Activated B cell treated with CpG ODN at 0.5 μM for 24 hours (primary cell): ENCODE results near the gene SRBD1. TPM values are rescaled to one million over a fixed set of nuclear protein-coding genes. Genes with fewer than 3 reads are reported as not detected.

Source experiments
- ATAC-seq: fragments of 200-7000 bp; cut with Tn5 transposase; one replicate; pipeline ENCODE4 v1.10.0; 2021; ENCODE audit warnings: low read depth, mild to moderate bottlenecking, moderate library complexity
- CTCF ChIA-PET: fragments of 350-600 bp; sonication (Branson Sonifier 250); formaldehyde crosslinking; loops from one replicate; lab custom pipeline; 2021; ENCODE audit warnings: antibody characterized with exemption; lab: Charles Lee
- POLR2A ChIA-PET: fragments of 350-600 bp; sonication (Branson Sonifier 250); formaldehyde crosslinking; loops from one replicate; lab custom pipeline; 2021; ENCODE audit warnings: antibody characterized with exemption; lab: Charles Lee
- DNase-seq: peaks from one replicate; pipeline ENCODE4 v3.0.0; 2022
- H3K27ac Mint-ChIP-seq: one replicate; pipeline ENCODE4 v1.8.0; 2020; ENCODE audit warnings: mixed read lengths
- H3K27me3 Mint-ChIP-seq: one replicate; pipeline ENCODE4 v1.8.0; 2021; ENCODE audit warnings: mixed read lengths
- H3K36me3 Mint-ChIP-seq: one replicate; pipeline ENCODE4 v1.8.0; 2021; ENCODE audit warnings: low read depth, mixed read lengths
- H3K4me1 Mint-ChIP-seq: one replicate; pipeline ENCODE4 v1.8.0; 2021; ENCODE audit warnings: mixed read lengths
- H3K4me3 Mint-ChIP-seq: one replicate; pipeline ENCODE4 v1.8.0; 2020; ENCODE audit warnings: mild to moderate bottlenecking, mixed read lengths
- H3K9me3 Mint-ChIP-seq: one replicate; pipeline ENCODE4 v1.8.0; 2020; ENCODE audit warnings: mixed read lengths
- CTCF ChIP-seq: fragments of 200-600 bp; IDR thresholded peaks from one replicate; pipeline ENCODE4 v1.8.0; 2022; ENCODE audit warnings: antibody characterized with exemption, mild to moderate bottlenecking
- intact Hi-C: fragments of 100-400 bp; cut with micrococcal nuclease; formaldehyde crosslinking; loops from one replicate; pipeline ENCODE4 v1.15.1; 2024
- total RNA-seq: library from RNA; stranded (reverse); gene quantifications from 2 replicates; pipeline ENCODE4 v1.2.3, GENCODE V29; 2022

The SRBD1 gene
- total RNA-seq, 1 donor from 2014 or later = 20.2 TPM

- intact Hi-C loops = no loop called here
- H3K36me3 Mint-ChIP-seq = peaks cover 12% of the 10 kb centered on the region
- ChIA-PET CTCF (interaction anchor here (7.7 kb wide), 1 partner anchor 516 kb away, joined by 126 read pairs; no protein-coding TSS in a partner anchor), POLR2A (no interaction called here)
- no peaks in the 10 kb centered on the region for H3K27me3 Mint-ChIP-seq
- no peak for ATAC-seq
- no peak for TF ChIP-seq CTCF
- no peak for DNase-seq
- no peak overlapping the region for H3K4me3 Mint-ChIP-seq
- H3K27ac Mint-ChIP-seq = no peak overlapping the region
- peaks cover 7% of the 10 kb centered on the region for H3K9me3 Mint-ChIP-seq
- peaks cover 19% of the 10 kb centered on the region for H3K4me1 Mint-ChIP-seq
Observed at GRCh38 chr2:45498661-45499550, 112.2 kb downstream of the SRBD1 start.

- ChIA-PET CTCF (interaction anchor here (7.7 kb wide), 1 partner anchor 515 kb away, joined by 126 read pairs; no protein-coding TSS in a partner anchor), POLR2A (no interaction called here)
- TF ChIP-seq CTCF = no peak
- Mint-ChIP-seq H3K4me3 (no peak overlapping the region), H3K9me3 (peaks cover 5% of the 10 kb centered on the region), H3K36me3 (peaks cover 14% of the 10 kb centered on the region), H3K27me3 (no peaks in the 10 kb centered on the region), H3K27ac (no peak overlapping the region), H3K4me1 (peaks cover 19% of the 10 kb centered on the region)
- intact Hi-C loops = no loop called here
- DNase-seq = no peak
- peak; percentile 45 for ATAC-seq
Observed at GRCh38 chr2:45497355-45497754, 113.7 kb downstream of the SRBD1 start.

GRCh38 chr2:45496869-45497268 lies 114.2 kb downstream of the SRBD1 start:
- ATAC-seq (no peak), DNase-seq (no peak)
- ChIA-PET CTCF (interaction anchor here (1.2 to 7.7 kb wide), 2 partner anchors 514 to 978 kb away, joined by 3 to 126 read pairs; no protein-coding TSS in a partner anchor), POLR2A (no interaction called here)
- Mint-ChIP-seq H3K4me1 (peaks cover 19% of the 10 kb centered on the region), H3K27ac (no peak overlapping the region), H3K27me3 (no peaks in the 10 kb centered on the region), H3K4me3 (no peak overlapping the region), H3K36me3 (peaks cover 11% of the 10 kb centered on the region), H3K9me3 (peaks cover 4% of the 10 kb centered on the region)
- no peak for TF ChIP-seq CTCF
- intact Hi-C loops = no loop called here

GRCh38 chr2:45494978-45495293 lies 116.1 kb downstream of the SRBD1 start:
- Mint-ChIP-seq H3K4me3 (no peak overlapping the region), H3K36me3 (peaks cover 3% of the 10 kb centered on the region), H3K27me3 (no peaks in the 10 kb centered on the region), H3K27ac (no peak overlapping the region), H3K4me1 (peaks cover 19% of the 10 kb centered on the region), H3K9me3 (no peaks in the 10 kb centered on the region)
- peak; percentile 11 for TF ChIP-seq CTCF
- no peak for ATAC-seq
- intact Hi-C loops = loop anchor here (1.0 to 5.0 kb wide), 2 partner anchors 514 to 1453 kb away; no protein-coding TSS in a partner anchor
- DNase-seq = no peak
- ChIA-PET CTCF (interaction anchor here (0.8 to 7.7 kb wide), 4 partner anchors 8 to 539 kb away, joined by 3 to 126 read pairs (median 4); no protein-coding TSS in a partner anchor), POLR2A (no interaction called here)

GRCh38 chr2:45494275-45494977 lies 116.6 kb downstream of the SRBD1 start:
- DNase-seq (no peak), ATAC-seq (no peak)
- POLR2A ChIA-PET = no interaction called here
- peak; percentile 50 for TF ChIP-seq CTCF
- intact Hi-C loops = loop anchor here (1.0 to 5.0 kb wide), 2 partner anchors 513 to 1452 kb away; no protein-coding TSS in a partner anchor
- H3K4me1 Mint-ChIP-seq = peaks cover 16% of the 10 kb centered on the region
- peaks cover 3% of the 10 kb centered on the region for H3K36me3 Mint-ChIP-seq
- H3K27me3 Mint-ChIP-seq = no peaks in the 10 kb centered on the region
- no peaks in the 10 kb centered on the region for H3K9me3 Mint-ChIP-seq
- H3K4me3 Mint-ChIP-seq = no peak overlapping the region
- no peak overlapping the region for H3K27ac Mint-ChIP-seq
- CTCF ChIA-PET = interaction anchor here (0.8 to 7.7 kb wide), 4 partner anchors 8 to 539 kb away, joined by 3 to 126 read pairs (median 4); no protein-coding TSS in a partner anchor
